Activated T-helper 1 cell treated with anti-CD3 and anti-CD28 coated beads, Interleukin-12 subunit alpha, Interleukin-12 subunit beta, Interleukin-2, Interleukin-4 antibody, amounts not matched to agents 30 ng/mL and 10 ng/mL and 1 ng/mL, durations not matched to agents 14 hours and 24 hours and 36 hours (primary cell): Measurements from ENCODE around the gene PDE6G. TPM values are rescaled to one million over a fixed set of nuclear protein-coding genes. Genes with fewer than 3 reads are reported as not detected.

Source experiments
- DNase-seq: peaks from one replicate; pipeline ENCODE4 v3.0.0; 2021; ENCODE audit warnings: low spot score
- H3K27ac Mint-ChIP-seq: one replicate; pipeline ENCODE4 v1.8.0; 2021; ENCODE audit warnings: mild to moderate bottlenecking, mixed read lengths
- H3K27me3 Mint-ChIP-seq: one replicate; pipeline ENCODE4 v1.8.0; 2022; ENCODE audit warnings: mild to moderate bottlenecking, moderate library complexity, mixed read lengths; ENCODE audit not compliant: insufficient read depth
- H3K36me3 Mint-ChIP-seq: one replicate; pipeline ENCODE4 v1.8.0; 2021; ENCODE audit warnings: low read depth, mixed read lengths
- H3K4me1 Mint-ChIP-seq: one replicate; pipeline ENCODE4 v1.8.0; 2021; ENCODE audit warnings: low read depth, mixed read lengths
- H3K4me3 Mint-ChIP-seq: one replicate; pipeline ENCODE4 v1.8.0; 2021; ENCODE audit warnings: mild to moderate bottlenecking, moderate library complexity, mixed read lengths
- H3K9me3 Mint-ChIP-seq: one replicate; pipeline ENCODE4 v1.8.0; 2021; ENCODE audit warnings: mixed read lengths
- intact Hi-C: fragments of 100-400 bp; cut with micrococcal nuclease; formaldehyde crosslinking; loops from one replicate; pipeline ENCODE4 v1.15.1; 2024
- total RNA-seq: library from RNA; stranded (reverse); gene quantifications from 2 replicates; pipeline ENCODE4 v1.2.3, GENCODE V29; 2022

PDE6G gene
- total RNA-seq, 1 donor from 2014 or later = 5.8 TPM

- no peaks in the 10 kb centered on the region for H3K4me1 Mint-ChIP-seq
- H3K27ac Mint-ChIP-seq = no peak overlapping the region
- no peaks in the 10 kb centered on the region for H3K9me3 Mint-ChIP-seq
- no peaks in the 10 kb centered on the region for H3K36me3 Mint-ChIP-seq
- no peak for DNase-seq
- peaks cover 23% of the 10 kb centered on the region for H3K27me3 Mint-ChIP-seq
- no peak overlapping the region for H3K4me3 Mint-ChIP-seq
- intact Hi-C loops = no loop called here
These were observed 8.7 kb downstream of the PDE6G start for GRCh38 chr17:81647640-81648012.

GRCh38 chr17:81646869-81647600 is 9.3 kb downstream of the PDE6G start:
- Mint-ChIP-seq H3K9me3 (no peaks in the 10 kb centered on the region), H3K4me3 (no peak overlapping the region), H3K27me3 (peaks cover 23% of the 10 kb centered on the region), H3K4me1 (no peaks in the 10 kb centered on the region), H3K36me3 (no peaks in the 10 kb centered on the region), H3K27ac (no peak overlapping the region)
- intact Hi-C loops = no loop called here
- DNase-seq = no peak

GRCh38 chr17:81644976-81645952 is 11.1 kb downstream of the PDE6G start:
- DNase-seq = no peak
- Mint-ChIP-seq H3K4me1 (no peaks in the 10 kb centered on the region), H3K36me3 (no peaks in the 10 kb centered on the region), H3K27me3 (peaks cover 26% of the 10 kb centered on the region), H3K27ac (no peak overlapping the region), H3K4me3 (no peak overlapping the region), H3K9me3 (no peaks in the 10 kb centered on the region)
- intact Hi-C loops = no loop called here

GRCh38 chr17:81644496-81644895 is 11.8 kb downstream of the PDE6G start:
- H3K4me1 Mint-ChIP-seq = no peaks in the 10 kb centered on the region
- intact Hi-C loops = no loop called here
- no peaks in the 10 kb centered on the region for H3K9me3 Mint-ChIP-seq
- no peak overlapping the region for H3K27ac Mint-ChIP-seq
- H3K27me3 Mint-ChIP-seq = peaks cover 26% of the 10 kb centered on the region
- no peaks in the 10 kb centered on the region for H3K36me3 Mint-ChIP-seq
- no peak for DNase-seq
- no peak overlapping the region for H3K4me3 Mint-ChIP-seq

- Mint-ChIP-seq H3K9me3 (no peaks in the 10 kb centered on the region), H3K36me3 (no peaks in the 10 kb centered on the region), H3K4me1 (no peaks in the 10 kb centered on the region), H3K27ac (no peak overlapping the region), H3K4me3 (no peak overlapping the region), H3K27me3 (peaks cover 8% of the 10 kb centered on the region)
- no peak for DNase-seq
- intact Hi-C loops = no loop called here
These were observed 14.4 kb downstream of the PDE6G start for GRCh38 chr17:81641825-81642489.

- H3K36me3 Mint-ChIP-seq = peaks cover 6% of the 10 kb centered on the region
- H3K27ac Mint-ChIP-seq = no peak overlapping the region
- H3K4me3 Mint-ChIP-seq = no peak overlapping the region
- intact Hi-C loops = no loop called here
- H3K4me1 Mint-ChIP-seq = peaks cover 11% of the 10 kb centered on the region
- no peaks in the 10 kb centered on the region for H3K9me3 Mint-ChIP-seq
- peaks cover 5% of the 10 kb centered on the region for H3K27me3 Mint-ChIP-seq
- DNase-seq = no peak
These were observed 16.3 kb downstream of the PDE6G start for GRCh38 chr17:81640011-81640410.

- DNase-seq = no peak
- H3K4me3 Mint-ChIP-seq = peak overlapping the region; percentile 0
- intact Hi-C loops = no loop called here
- H3K9me3 Mint-ChIP-seq = no peaks in the 10 kb centered on the region
- peaks cover 6% of the 10 kb centered on the region for H3K36me3 Mint-ChIP-seq
- no peak overlapping the region for H3K27ac Mint-ChIP-seq
- peaks cover 11% of the 10 kb centered on the region for H3K4me1 Mint-ChIP-seq
- peaks cover 5% of the 10 kb centered on the region for H3K27me3 Mint-ChIP-seq
These were observed 17.7 kb downstream of the PDE6G start for GRCh38 chr17:81638683-81639082.

- H3K36me3 Mint-ChIP-seq = peaks cover 10% of the 10 kb centered on the region
- H3K4me1 Mint-ChIP-seq = peaks cover 16% of the 10 kb centered on the region
- H3K27me3 Mint-ChIP-seq = peaks cover 5% of the 10 kb centered on the region
- H3K4me3 Mint-ChIP-seq = peak within 1 kb of the TSS; percentile 92
- H3K27ac Mint-ChIP-seq = peak within 1 kb of the TSS; percentile 80
- no peaks in the 10 kb centered on the region for H3K9me3 Mint-ChIP-seq
- intact Hi-C loops = loop anchor here (1.0 to 2.0 kb wide), 5 partner anchors 30 to 224 kb away; partner anchors contain the start of genes ARL16, CCDC137, FAAP100 and MRPL12
- DNase-seq = peak; percentile 81
These were observed 19.6 kb downstream of the PDE6G start, which contains the start of the genes NPLOC4 and TSPAN10 for GRCh38 chr17:81636505-81637288. TSS of gene NPLOC4 (minus strand) at chr17:81637112. CDS start at chr17:81636930, 182 bp downstream. TSS of gene TSPAN10 (plus strand) at chr17:81637196. CDS start at chr17:81642413, 5,217 bp downstream.

- no peaks in the 10 kb centered on the region for H3K9me3 Mint-ChIP-seq
- peak overlapping the region; percentile 80 for H3K27ac Mint-ChIP-seq
- H3K4me3 Mint-ChIP-seq = peak overlapping the region; percentile 92
- peaks cover 2% of the 10 kb centered on the region for H3K27me3 Mint-ChIP-seq
- intact Hi-C loops = loop anchor here (1.0 to 2.0 kb wide), 3 partner anchors 30 to 83 kb away; partner anchors contain the start of genes CCDC137, FAAP100, MRPL12 and OXLD1
- peaks cover 16% of the 10 kb centered on the region for H3K4me1 Mint-ChIP-seq
- no peak for DNase-seq
- peaks cover 15% of the 10 kb centered on the region for H3K36me3 Mint-ChIP-seq
These were observed 20.3 kb downstream of the PDE6G start for GRCh38 chr17:81635973-81636504.

- Mint-ChIP-seq H3K4me1 (peaks cover 16% of the 10 kb centered on the region), H3K36me3 (peaks cover 15% of the 10 kb centered on the region), H3K27me3 (peaks cover 2% of the 10 kb centered on the region), H3K4me3 (peak overlapping the region; percentile 92), H3K27ac (peak overlapping the region; percentile 80), H3K9me3 (no peaks in the 10 kb centered on the region)
- intact Hi-C loops = no loop called here
- no peak for DNase-seq
These were observed 20.9 kb downstream of the PDE6G start for GRCh38 chr17:81635431-81635830.

GRCh38 chr17:81631482-81631881 is 24.9 kb downstream of the PDE6G start:
- Mint-ChIP-seq H3K27me3 (no peaks in the 10 kb centered on the region), H3K36me3 (peaks cover 31% of the 10 kb centered on the region), H3K4me3 (no peak overlapping the region), H3K9me3 (no peaks in the 10 kb centered on the region), H3K4me1 (peaks cover 16% of the 10 kb centered on the region), H3K27ac (no peak overlapping the region)
- DNase-seq = no peak
- intact Hi-C loops = no loop called here

GRCh38 chr17:81630274-81630673 is 26.1 kb downstream of the PDE6G start:
- Mint-ChIP-seq H3K4me3 (no peak overlapping the region), H3K9me3 (no peaks in the 10 kb centered on the region), H3K27ac (no peak overlapping the region), H3K4me1 (peaks cover 5% of the 10 kb centered on the region), H3K36me3 (peaks cover 32% of the 10 kb centered on the region), H3K27me3 (no peaks in the 10 kb centered on the region)
- no peak for DNase-seq
- intact Hi-C loops = no loop called here
